Activated gamma-delta T cell (primary cell): Measurements from ENCODE around the gene RINL.
"Not testable (repeated sequence)": the region's sequence is repeated elsewhere in the genome, so short reads cannot be mapped to it uniquely, and the experiment has no call there.

Source experiments
- DNase-seq: peaks from one replicate; lab custom pipeline; 2025; lab: John Stamatoyannopoulos, UW

RINL gene

GRCh38 chr19:38834104-38834490 lies 44.0 kb downstream of the RINL start:
- no peak for DNase-seq

GRCh38 chr19:38833092-38833425 lies 45.0 kb downstream of the RINL start:
- no peak for DNase-seq

- DNase-seq: no peak
These were observed 46.9 kb downstream of the RINL start for GRCh38 chr19:38831142-38831605.

GRCh38 chr19:38830039-38830733 lies 47.9 kb downstream of the RINL start:
- DNase-seq: no peak

GRCh38 chr19:38829203-38829602 lies 48.9 kb downstream of the RINL start:
- not testable (repeated sequence) for DNase-seq

GRCh38 chr19:38826856-38827551 lies 51.1 kb downstream of the RINL start:
- no peak for DNase-seq

GRCh38 chr19:38825936-38826335 lies 52.1 kb downstream of the RINL start:
- not testable (repeated sequence) for DNase-seq

- not testable (repeated sequence) for DNase-seq
These were observed 56.7 kb downstream of the RINL start for GRCh38 chr19:38821230-38821825.

GRCh38 chr19:38819231-38819920 lies 58.7 kb downstream of the RINL start:
- no peak for DNase-seq
